ENCODE data around the gene KASH5.

Gene KASH5, protein sequence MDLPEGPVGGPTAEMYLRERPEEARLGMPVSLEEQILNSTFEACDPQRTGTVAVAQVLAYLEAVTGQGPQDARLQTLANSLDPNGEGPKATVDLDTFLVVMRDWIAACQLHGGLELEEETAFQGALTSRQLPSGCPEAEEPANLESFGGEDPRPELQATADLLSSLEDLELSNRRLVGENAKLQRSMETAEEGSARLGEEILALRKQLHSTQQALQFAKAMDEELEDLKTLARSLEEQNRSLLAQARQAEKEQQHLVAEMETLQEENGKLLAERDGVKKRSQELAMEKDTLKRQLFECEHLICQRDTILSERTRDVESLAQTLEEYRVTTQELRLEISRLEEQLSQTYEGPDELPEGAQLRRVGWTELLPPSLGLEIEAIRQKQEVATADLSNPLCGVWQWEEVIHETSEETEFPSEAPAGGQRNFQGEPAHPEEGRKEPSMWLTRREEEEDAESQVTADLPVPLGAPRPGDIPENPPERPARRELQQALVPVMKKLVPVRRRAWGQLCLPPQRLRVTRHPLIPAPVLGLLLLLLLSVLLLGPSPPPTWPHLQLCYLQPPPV

DNA sequence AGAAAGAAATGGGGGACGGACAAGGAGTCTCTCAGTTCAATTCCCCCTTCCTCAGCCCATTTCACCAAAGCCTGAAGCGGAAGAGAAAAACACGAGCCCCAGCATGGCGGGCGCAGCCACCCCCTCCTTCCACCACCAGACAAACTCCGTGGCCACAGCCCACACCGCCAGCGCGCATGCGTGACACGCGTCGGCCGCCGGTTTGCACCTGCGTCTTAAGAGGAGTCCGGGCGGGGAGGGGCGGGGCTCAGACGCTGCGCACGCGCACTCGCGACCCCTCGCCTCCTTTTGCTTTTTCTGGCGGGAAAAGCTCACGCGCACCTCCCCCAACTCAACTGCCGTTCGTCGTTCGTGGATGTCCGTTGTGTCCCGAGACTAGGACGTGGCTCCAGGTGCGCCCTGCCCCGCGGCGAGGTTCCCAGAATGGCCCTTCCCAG is at the start of gene KASH5:
TSS of gene KASH5 (plus strand) at position 314 of the 437 bp plus-strand sequence. CDS start 2,635 bp downstream, outside the sequence.
- no peak for DNase-seq (ENCODE audit: low read depth, low spot score)

DNA sequence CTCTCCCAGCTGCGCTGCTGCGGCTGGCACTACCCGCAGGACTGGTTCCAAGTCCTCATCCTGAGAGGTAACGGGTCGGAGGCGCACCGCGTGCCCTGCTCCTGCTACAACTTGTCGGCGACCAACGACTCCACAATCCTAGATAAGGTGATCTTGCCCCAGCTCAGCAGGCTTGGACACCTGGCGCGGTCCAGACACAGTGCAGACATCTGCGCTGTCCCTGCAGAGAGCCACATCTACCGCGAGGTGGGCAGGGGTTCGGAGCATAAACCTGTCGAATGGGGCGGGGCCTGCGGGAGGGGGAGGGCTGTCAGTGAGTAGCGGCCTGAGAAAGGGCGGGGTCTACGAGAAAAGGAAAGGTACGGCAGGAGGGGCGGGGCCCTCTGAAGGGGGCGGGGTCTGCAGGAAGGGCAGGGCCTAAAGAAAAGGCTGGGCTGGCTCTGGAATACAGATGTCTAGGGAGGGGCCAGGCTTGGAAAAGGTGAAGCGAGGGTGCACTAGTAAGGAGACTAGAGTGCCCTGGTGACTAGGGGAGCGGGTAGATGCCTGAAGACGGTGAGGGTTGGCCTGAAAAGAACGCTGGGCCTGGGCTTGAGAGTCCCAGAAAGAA is 49.3 kb upstream of the KASH5 start:
- no peak for DNase-seq (ENCODE audit: low read depth, low spot score)

DNA sequence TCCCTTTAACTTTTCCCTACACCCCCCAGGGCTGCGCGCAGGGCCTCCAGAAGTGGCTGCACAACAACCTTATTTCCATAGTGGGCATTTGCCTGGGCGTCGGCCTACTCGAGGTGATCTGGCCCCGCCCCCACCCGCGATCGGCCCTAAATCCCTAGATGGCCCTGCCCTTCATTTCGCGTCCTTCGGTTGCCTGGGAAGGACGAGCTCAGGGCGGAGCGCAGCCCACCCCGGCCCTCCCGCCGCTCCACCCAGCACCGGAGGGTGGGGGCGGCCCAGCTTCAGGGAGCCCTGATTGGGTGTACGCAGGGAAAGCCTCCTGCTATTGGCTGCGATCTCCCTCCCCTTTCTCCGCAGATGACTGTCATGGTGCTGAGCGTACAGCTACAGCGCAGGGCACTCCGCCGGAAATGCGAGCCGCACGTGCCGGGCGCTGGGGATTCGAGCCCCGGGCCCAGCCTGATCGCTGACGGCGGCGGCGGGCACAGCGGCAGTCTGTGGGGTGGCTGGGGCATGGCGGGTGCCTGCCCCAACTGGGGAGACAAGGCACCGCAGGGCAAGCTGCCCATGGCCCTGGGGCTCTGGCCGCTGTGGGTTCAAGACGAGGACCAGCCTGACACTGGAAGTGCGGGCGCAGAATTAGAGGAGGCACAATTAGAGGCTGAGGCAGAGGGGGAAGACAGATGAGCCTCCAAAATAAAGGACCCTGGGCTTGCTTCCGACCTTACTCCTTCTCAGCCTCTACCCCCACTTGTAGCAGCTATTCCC is 48.6 kb upstream of the KASH5 start:
- DNase-seq (ENCODE audit: low read depth, low spot score): no peak

DNA sequence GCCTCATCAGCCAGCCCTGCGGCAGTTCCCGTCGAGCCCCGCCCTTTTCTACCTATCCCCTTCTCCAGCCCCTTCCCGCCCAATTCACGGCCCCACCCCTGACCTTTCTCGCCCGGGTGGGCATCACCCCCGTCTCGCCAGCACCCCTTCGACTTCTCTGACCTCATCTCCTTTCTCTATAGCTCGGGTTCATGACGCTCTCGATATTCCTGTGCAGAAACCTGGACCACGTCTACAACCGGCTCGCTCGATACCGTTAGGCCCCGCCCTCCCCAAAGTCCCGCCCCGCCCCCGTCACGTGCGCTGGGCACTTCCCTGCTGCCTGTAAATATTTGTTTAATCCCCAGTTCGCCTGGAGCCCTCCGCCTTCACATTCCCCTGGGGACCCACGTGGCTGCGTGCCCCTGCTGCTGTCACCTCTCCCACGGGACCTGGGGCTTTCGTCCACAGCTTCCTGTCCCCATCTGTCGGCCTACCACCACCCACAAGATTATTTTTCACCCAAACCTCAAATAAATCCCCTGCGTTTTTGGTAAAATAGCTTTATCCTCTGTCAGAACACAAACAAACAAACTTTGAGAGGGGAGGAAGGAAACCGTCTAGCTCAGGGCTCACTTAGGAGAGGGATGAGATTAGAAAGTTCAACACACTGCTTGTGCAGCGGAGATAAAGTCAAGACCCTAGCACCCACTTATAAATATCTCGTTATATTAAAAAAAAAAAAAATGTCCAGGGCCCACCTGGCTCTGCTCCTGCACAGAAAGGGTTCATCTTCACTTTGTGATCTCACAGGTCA is 47.8 kb upstream of the KASH5 start:
- no peak for DNase-seq (ENCODE audit: low read depth, low spot score)

DNA sequence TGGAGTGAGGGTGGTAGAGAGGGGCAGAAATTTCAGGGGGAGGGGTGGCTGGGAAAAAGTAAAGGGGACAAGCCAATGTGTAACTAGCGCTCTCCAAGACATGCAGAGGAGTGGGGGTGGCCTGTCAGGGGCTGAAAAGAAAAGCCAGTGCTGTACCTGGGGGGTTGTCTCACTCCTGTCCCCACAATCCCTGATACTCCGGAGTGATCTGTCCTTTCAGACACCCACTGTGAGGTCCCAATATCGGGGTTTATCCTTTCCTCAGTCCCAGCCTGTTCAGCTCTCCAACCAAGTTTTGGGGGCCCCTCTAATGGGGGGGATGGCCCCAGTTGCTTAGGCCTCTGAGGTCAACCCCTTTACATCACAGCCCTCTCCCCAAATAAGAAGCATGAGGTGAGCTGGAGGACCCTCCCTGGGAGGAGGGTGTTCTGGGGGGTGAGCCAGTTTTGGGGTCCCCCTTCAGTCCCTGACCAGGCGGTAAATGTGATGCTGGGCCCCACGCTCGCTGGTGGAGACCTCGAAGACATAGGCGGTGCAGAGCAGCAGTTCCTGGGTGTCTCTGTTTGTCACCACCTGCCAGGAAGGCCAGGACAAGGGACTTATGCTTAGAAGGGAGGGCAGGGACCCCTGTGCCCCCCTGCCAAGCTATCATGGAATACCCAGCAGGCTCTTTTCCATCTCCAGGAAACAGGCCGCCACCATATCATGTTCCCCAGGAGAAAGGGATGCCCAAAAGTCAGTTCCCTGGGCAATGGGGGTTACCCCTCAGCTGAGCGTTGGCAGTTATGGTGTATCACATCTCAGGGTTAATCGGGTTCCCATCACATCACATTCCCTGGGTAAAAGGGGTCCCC is 47.0 kb upstream of the KASH5 start:
- DNase-seq (ENCODE audit: low read depth, low spot score): no peak

DNA sequence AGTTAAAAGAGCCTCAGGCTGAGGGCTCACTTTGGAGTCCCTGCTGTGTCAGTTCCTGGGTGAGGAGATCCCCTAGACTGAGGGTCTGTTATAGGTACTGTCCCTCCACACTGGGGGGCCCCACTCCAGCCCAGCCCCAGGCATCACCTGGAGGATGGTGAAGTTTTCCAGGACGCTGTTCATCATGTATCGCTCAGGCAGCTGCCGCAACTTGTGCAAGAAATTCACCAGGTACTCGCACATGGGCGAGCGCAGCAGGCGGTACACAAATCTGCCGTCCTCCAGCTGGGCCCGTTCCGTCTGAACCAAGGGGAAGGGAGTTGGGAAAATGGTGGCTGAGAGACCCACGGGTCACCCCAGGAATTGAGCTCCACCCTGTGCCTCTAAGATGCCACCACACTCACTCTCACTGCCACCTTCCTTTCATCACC is 45.7 kb upstream of the KASH5 start:
- DNase-seq (ENCODE audit: low read depth, low spot score): no peak

DNA sequence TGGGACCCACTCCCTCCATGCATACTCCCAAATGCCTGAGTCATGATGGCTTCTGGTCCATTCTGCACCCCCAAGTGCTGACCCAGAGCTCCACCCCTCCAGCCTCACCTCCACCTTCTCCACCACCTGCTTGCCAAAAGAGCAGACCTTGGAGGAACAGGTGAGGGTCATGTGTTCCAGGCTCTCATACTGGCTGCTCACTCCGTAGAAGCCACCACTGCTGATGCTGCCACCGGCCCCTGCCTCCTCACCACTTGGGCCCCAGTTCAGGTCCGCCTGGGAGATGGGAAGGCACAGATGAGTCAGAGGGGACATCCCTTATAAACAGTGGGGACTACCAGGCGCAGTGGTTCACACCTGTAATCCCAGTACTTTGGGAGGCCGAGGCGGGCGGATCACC is 44.9 kb upstream of the KASH5 start:
- DNase-seq (ENCODE audit: low read depth, low spot score): no peak

DNA sequence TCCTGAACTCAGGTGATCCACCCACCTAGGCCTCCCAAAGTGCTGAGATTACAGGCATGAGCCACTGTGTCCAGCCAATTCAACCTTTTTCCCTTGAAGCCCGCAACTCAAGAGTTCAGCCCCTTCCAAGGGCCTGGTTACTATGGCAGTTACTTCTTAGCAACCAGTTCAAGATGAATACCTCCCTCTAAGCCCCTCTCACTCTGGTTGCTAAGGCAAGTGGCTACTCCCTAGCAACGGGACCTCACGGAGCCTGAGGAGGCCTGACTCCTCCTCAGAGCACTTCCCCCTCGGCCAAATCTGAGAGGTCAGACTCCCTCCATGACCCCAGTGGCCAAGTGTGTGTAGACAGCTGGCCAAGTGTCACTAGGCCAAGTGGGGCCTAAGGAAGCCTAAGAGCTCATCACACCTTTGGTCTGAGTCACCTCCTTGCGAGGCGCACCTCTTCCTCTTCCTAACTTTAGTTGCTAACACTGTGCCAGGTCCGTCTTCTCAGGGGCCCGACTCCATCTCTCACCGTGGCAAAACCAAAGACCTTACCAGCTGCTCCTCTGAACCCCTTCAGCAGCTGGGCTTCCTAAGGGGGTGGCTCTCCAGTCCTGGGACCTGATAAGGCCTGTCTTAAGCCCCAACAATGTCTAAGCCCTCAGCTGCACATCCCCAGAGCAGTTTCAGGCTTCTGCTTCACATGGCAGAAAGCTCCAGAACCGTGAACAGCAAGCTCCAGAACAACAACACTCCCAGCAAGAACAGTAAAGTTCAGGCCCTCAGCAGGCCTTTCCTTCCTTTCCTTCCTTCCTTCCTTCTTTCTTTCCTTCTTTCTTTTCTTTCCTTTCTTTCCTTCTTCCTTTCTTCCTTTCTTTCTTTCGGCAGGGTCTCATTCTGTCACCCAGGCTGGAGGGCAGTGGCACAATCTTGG is 43.3 kb upstream of the KASH5 start:
- no peak for DNase-seq (ENCODE audit: low read depth, low spot score)

DNA sequence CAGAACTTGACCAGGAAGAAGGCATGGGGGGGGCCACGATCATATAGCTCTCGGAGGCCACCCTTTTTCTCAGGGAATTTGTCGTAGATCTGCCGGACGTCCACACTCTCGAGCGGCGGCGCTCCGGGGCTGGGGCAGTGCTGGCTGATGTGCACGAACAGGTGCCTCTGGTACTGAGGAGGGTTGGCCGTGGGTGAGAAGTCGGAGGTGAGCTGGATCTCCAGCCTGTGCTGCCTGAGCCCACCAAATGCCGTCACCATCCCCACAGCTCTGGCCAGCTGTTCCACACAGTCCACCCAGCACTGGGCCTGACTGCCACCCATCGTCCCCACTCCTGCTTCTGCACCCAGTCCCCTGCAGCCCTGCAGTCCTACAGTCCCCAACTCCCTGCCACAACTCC is 40.9 kb upstream of the KASH5 start:
- DNase-seq (ENCODE audit: low read depth, low spot score): no peak

DNA sequence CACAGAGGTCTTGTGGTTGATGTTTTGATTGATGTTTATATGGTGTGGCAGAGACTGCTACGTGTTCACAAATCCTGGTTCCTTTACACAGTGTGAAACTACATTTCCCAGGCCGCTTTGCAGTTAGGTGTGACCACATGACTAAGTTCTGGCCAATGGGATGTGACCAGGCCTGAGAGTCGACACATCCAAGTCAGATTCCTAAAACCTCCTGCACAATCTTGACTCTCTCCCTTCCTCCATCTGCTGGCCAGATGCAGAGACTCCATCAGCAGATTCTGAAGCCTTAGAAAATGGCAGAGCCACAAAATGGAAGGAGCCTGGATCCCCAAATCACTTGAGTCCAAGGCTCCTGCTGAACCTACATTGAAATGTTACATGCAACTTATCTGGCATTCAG is 40.2 kb upstream of the KASH5 start:
- DNase-seq (ENCODE audit: low read depth, low spot score): no peak

DNA sequence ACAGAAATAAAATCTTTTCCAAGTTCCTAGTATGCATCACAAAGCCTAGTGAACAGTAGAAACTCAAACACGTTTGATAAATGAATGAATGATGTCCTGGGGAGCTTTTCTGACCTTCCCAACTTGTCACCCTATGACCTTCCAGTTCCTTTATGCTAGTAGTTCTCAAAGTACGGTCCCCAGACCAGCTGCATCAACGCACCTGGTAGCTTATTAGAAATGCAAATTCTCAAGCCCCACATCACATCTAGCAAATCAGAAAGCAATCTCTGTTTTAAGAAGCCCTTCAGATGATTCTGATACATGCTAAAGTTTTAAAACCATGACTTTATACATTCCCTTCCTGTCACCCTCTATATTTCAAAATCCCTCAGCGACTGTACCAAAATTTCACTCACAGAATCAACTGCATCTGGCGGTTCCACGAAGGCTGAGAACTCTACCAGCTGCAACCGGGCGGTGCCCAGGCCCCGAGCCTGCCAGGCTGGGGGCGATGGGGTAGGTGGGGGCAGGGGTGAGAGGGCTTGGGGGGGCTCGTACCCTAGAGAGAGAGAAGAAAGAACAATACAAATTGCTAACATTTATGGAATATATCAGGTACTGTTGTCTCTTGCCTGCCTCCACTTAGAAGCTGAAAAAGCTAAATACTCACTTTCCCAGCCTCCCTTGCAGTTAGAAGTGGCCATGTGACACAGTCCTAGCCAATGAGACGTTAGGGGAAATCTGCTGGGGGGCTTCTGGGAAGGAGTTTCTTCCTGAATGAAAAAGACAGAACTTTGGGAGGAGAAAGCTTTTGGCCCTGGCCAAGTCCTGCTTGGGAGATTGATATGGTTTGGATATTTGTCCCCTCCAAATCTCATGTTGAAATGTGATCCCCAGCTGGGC is 39.5 kb upstream of the KASH5 start:
- DNase-seq (ENCODE audit: low read depth, low spot score): no peak

DNA sequence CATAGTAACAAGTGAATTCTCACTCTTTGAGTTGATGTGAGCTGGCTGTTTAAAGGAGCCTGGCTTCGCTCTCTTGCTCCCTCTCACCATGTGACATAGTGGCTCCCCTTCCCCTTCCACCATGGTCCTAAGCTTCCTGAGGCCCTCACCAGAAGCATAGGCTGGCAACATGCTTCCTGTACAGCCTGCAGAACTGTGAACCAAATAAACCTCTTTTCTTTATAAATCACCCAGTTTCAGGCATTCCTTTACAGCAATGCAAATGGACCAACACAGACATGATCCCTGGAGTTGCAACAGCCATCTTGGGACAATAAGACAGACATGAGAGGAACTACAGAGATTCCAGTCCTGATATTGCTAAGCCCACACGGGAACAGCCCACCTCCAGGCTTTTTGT is 38.5 kb upstream of the KASH5 start:
- no peak for DNase-seq (ENCODE audit: low read depth, low spot score)

DNA sequence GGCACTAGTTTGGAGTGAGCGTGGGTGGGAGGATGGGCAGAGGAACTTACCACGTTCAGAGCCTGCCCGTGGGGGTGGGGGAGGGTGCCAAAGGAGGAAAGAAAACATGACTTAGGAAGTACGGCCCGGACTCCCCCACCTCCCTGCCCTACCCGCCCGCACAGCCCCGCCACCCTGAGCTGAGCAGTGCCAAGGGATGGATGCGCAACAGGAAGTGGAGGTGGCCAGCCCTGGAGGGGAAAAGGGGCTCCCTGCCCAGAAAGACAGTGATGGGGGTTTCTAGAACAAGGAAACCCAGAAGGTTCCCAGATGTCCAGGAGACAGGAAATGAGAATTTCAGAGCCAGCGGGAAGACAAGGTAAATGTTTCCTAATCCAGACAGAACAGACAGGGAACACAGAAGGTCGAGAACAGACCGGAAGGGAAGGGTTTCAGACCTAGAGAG is 32.1 kb upstream of the KASH5 start:
- no peak for DNase-seq (ENCODE audit: low read depth, low spot score)

DNA sequence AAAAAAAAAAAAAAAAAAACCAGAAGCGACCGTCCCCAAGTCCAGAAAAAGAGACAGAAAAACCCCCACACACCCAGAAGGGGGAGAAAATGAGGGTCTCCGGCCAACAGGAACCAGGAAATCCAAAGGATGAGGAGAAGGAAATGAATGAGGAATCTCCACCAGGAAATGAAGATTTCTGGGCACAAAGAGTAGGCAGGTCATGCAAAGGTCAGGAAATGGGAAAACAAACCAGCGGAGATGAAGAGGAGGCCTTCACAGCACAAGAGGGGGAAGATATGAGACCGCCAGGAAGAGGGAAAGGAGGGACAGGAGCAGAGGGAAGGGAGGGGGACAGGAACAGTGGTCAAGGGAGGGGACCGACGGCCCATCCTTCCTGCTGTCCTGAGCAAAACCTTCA is 31.7 kb upstream of the KASH5 start:
- no peak for DNase-seq (ENCODE audit: low read depth, low spot score)

DNA sequence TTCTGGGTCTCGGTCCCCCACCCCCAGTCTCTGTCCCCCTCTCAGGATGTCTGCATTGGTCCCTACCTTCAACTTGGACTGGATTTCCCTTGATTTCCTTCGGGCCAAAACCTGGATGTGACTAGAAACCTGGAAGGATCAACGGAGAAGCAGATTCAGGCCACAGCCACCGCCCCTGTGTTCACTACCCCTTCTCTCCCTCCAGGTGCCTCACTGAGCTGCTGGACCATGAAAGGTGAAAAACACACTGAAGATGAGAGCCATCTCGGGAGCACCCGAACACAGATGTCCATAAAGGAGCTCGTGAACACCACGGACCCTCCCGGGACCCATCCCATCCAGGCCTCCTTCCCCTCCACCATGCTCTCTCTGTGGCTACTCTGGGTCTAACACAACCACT is 30.9 kb upstream of the KASH5 start:
- no peak for DNase-seq (ENCODE audit: low read depth, low spot score)

DNA sequence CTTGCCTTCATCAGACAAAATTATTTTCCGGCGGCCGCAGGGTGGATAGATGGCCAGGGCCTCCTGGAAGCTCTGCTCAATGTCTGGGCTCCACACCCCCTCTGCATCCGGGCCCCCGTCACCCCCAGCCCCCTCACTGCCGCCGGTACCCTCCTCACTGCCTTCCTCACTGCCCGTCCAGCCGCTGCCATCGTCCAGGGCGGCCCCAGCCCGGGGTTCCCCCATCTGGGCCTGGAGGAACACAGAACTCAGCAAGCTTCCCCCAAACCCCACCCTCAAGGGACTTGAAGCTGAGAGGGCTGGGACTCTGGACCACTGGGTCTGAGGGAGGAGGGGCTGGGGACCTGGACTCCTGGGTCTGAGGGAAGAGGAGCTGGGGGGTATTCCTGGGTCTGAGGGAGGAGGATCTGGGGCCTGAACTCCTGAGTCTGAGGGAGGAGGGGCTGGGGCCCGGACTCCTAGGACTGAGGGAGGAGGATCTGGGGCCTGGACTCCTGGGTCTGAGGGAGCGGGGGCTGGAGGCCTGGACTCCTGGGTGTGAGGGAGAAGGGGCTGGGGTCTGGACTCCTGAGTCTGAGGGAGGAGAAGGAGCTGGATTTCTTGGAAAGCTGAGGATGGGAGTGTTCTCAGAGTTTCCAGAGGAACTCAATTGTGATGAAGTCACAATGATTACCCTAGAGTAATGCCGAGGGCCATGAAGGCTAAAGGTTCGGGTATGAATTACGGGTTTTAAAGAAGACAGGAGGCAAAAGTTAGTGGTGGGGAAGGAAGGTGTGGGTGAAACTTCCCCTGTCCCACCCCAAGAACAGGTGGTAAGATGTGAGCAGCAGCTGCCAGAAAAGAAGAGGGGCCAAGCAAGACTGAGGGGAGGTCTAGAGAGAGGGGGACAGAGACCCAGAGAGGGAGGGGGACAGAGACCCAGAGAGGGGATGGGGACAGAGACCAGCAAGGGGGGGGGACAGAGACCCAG is 27.9 kb upstream of the KASH5 start:
- DNase-seq (ENCODE audit: low read depth, low spot score): no peak

DNA sequence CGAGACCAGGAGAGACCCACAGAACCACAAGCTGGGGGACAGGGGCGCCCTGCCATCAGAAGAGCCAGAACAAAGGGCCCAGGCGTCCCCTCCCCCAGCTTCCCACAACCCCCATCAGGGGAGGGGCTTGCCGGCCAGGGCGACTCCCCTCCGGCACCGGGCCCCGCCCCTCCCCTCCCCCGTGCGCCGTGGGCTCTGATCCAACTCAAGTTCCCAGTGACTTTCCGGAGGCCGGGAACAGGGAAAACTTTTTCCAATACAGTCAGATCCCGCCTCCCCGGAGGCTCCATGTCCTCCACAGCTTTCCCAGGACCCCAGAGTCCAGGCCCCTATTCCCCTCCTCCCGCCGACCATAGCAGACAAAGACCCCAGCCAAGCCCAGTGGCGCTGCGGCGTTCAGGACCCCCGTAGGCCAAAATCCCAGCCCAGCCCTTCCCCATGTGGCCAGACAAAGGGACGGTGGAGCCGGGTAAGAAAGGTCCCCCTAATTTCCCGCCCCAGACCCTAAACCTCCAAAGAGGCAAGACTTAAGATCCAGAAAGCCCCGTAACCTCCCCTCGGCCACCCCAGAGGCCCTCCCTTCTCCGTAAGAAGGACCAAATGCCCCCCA is 26.5 kb upstream of the KASH5 start:
- DNase-seq (ENCODE audit: low read depth, low spot score): peak; percentile 78

Measured in smooth muscle cell of the brain vasculature (primary cell).